Measurements from ENCODE around the gene NDUFS6.
"Not testable (repeated sequence)": the region's sequence is repeated elsewhere in the genome, so short reads cannot be mapped to it uniquely, and the experiment has no call there.

NDUFS6 gene

DNA sequence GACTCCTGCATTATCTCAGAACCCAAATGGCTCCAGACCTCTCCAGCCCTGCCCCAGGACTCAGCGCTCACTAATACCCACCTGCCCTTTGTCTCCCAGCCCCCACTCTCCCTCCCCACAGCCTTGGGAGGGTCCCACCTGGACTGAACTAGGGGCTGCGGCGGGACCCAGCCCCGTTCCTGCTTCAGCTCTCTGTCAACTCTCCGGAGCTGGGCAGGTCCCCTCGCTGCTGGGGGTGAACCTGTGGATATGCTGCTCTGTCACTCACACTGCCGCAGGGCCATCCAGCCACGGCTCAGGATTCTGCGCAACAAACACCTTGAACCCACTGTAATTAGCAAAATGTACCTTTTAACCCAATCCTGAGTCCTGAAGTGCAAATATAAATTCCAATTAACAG is 36.8 kb downstream of the NDUFS6 start:
- Histone ChIP-seq H3K27ac (ENCODE audit: low read depth, low read length) (no peak overlapping the region), H3K27me3 (ENCODE audit: control insufficient read depth, insufficient read depth, low read length) (peaks cover 12% of the 10 kb centered on the region; the same call in 1 of the 2 replicates), H3K4me1 (ENCODE audit: control insufficient read depth, insufficient read depth, low read length) (peaks cover 21% of the 10 kb centered on the region), H3K4me3 (ENCODE audit: low read depth, low read length) (no peak overlapping the region), H3K36me3 (ENCODE audit: control insufficient read depth, insufficient read depth, low read length) (no peaks in the 10 kb centered on the region), H3K9me3 (ENCODE audit: control insufficient read depth, insufficient read depth, low read depth, low read length) (no peaks in the 10 kb centered on the region), H3K9ac (ENCODE audit: low read length) (no peak overlapping the region)

GRCh38 chr5:1840071-1840547 is 38.9 kb downstream of the NDUFS6 start:
- Histone ChIP-seq H3K4me1 (ENCODE audit: control insufficient read depth, insufficient read depth, low read length) (peaks cover 10% of the 10 kb centered on the region), H3K27me3 (ENCODE audit: control insufficient read depth, insufficient read depth, low read length) (peaks cover 28% of the 10 kb centered on the region), H3K27ac (ENCODE audit: low read depth, low read length) (no peak overlapping the region), H3K36me3 (ENCODE audit: control insufficient read depth, insufficient read depth, low read length) (no peaks in the 10 kb centered on the region), H3K4me3 (ENCODE audit: low read depth, low read length) (no peak overlapping the region), H3K9me3 (ENCODE audit: control insufficient read depth, insufficient read depth, low read depth, low read length) (no peaks in the 10 kb centered on the region), H3K9ac (ENCODE audit: low read length) (no peak overlapping the region)

DNA sequence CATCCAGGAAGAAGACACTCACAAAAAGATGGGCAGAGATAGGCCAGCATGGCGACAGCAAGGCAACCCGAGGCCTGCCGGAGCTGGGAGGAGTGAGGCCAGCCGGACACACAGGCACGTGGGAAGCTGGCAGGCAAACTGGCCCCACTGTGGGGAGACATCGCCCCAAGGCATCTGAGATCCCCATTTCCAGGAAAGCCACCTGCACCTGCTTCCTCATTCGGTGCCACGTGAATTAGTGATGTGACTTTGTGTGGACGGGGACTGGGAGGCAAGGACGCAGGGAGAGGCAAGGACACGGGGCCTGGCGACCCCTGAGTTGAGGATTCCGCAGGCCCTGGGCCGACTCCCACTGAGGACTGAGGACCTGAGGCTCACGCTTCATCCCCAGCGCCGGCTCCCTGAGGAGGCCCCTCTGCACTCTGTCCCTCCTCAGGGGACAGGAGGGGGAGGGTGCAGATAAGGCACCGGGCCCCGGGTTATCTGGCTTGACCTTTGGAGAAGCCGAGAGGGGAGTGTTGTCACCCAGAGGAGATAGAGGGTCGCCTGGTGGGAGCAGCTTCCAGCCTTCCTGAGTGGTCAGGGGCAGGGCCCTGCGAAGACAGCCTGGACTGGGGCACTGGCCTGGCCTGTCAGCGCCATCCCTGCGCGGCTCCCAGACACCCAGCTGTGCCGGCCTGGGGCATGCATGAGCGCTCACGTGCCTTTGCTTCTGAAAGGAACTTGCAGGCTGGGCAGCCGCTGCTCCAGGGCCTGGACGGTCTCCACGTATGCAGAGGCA is 39.7 kb downstream of the NDUFS6 start:
- no peaks in the 10 kb centered on the region for H3K36me3 ChIP-seq (ENCODE audit: control insufficient read depth, insufficient read depth, low read length)
- peaks cover 33% of the 10 kb centered on the region for H3K27me3 ChIP-seq (ENCODE audit: control insufficient read depth, insufficient read depth, low read length)
- H3K9ac ChIP-seq (ENCODE audit: low read length) = no peak overlapping the region
- no peak overlapping the region for H3K27ac ChIP-seq (ENCODE audit: low read depth, low read length)
- H3K4me1 ChIP-seq (ENCODE audit: control insufficient read depth, insufficient read depth, low read length) = peaks cover 10% of the 10 kb centered on the region
- no peak overlapping the region for H3K4me3 ChIP-seq (ENCODE audit: low read depth, low read length)
- H3K9me3 ChIP-seq (ENCODE audit: control insufficient read depth, insufficient read depth, low read depth, low read length) = no peaks in the 10 kb centered on the region

DNA sequence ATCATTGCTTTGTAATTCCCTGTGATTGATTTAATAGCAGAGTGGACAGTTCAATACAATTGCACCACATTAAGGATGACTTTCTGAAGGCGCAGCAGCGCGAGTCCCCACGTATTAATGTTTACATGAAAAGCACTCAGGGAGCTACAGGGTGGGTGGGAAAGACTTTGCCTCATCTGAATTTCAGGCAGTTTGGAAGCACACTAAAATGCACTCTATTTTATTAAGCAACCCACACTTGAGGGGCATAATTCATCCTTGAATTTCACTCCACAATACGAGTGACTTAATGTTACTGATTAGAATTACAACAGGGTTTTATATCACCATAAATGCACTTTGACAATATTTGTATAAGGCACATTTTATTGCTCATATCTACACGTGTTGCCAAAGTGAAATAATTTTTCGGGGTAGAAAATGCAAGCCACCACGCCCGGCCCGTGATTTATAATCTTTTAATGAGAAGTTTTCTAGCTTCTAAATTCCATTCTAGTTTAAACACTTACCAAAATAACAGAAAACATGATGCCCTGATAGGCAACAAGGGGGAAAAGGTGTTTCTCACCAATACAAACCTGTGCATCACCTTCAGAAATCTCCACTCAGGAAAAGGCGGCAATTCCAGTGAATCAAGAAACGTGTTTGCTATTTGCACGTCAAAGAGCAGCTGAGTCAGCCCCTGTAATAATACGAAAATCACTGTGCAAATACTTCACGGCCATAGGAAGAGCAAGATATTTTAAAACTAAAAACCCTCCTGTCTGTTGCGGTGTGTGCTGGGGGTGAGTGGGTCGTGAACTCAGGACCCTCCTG is 41.0 kb downstream of the NDUFS6 start:
- H3K4me1 ChIP-seq (ENCODE audit: control insufficient read depth, insufficient read depth, low read length) = peaks cover 10% of the 10 kb centered on the region
- H3K4me3 ChIP-seq (ENCODE audit: low read depth, low read length) = no peak overlapping the region
- no peaks in the 10 kb centered on the region for H3K9me3 ChIP-seq (ENCODE audit: control insufficient read depth, insufficient read depth, low read depth, low read length)
- H3K36me3 ChIP-seq (ENCODE audit: control insufficient read depth, insufficient read depth, low read length) = no peaks in the 10 kb centered on the region
- no peak overlapping the region for H3K27ac ChIP-seq (ENCODE audit: low read depth, low read length)
- no peak overlapping the region for H3K9ac ChIP-seq (ENCODE audit: low read length)
- H3K27me3 ChIP-seq (ENCODE audit: control insufficient read depth, insufficient read depth, low read length) = peaks cover 45% of the 10 kb centered on the region

- peaks cover 60% of the 10 kb centered on the region for H3K27me3 ChIP-seq (ENCODE audit: control insufficient read depth, insufficient read depth, low read length)
- H3K36me3 ChIP-seq (ENCODE audit: control insufficient read depth, insufficient read depth, low read length); H3K4me3 ChIP-seq (ENCODE audit: low read depth, low read length); H3K27ac ChIP-seq (ENCODE audit: low read depth, low read length); H3K4me1 ChIP-seq (ENCODE audit: control insufficient read depth, insufficient read depth, low read length); H3K9ac ChIP-seq (ENCODE audit: low read length); H3K9me3 ChIP-seq (ENCODE audit: control insufficient read depth, insufficient read depth, low read depth, low read length): not testable (repeated sequence)
Observed at GRCh38 chr5:1843761-1844160, 42.6 kb downstream of the NDUFS6 start.

DNA sequence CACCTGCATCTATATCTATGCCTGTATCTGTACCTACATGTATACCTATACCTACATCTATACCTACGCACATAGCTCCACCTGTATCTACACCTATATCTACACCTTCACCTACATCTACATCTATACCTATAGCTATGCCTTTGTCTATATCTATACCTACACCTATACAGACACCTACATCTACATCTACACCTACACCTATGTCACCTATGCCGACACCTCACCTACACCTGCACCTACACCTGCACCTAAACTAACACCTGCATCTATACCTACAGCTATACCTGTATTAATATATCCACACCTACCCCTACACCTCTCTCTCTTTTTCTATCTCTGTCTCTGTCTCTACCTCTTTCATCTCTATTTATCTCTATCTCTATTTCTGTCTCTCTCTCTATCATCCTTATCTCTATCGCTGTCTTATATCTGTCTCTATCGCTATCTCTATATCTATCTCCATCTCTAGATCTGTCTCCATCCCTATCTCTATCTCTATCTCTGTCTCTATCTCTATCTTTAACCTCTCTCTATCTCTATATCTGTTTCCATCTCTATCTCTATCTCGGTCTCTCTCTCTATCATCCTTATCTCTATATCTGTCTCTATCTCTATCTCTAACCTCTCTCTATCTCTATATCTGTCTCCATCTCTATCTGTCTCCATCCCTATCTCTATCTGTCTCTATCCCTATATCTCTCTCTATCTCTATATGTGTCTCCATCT is 43.7 kb downstream of the NDUFS6 start:
- peaks cover 10% of the 10 kb centered on the region for H3K4me1 ChIP-seq (ENCODE audit: control insufficient read depth, insufficient read depth, low read length)
- H3K4me3 ChIP-seq (ENCODE audit: low read depth, low read length) = no peak overlapping the region
- no peak overlapping the region for H3K27ac ChIP-seq (ENCODE audit: low read depth, low read length)
- peaks cover 71% of the 10 kb centered on the region for H3K27me3 ChIP-seq (ENCODE audit: control insufficient read depth, insufficient read depth, low read length)
- no peaks in the 10 kb centered on the region for H3K9me3 ChIP-seq (ENCODE audit: control insufficient read depth, insufficient read depth, low read depth, low read length)
- no peaks in the 10 kb centered on the region for H3K36me3 ChIP-seq (ENCODE audit: control insufficient read depth, insufficient read depth, low read length)
- no peak overlapping the region for H3K9ac ChIP-seq (ENCODE audit: low read length)

DNA sequence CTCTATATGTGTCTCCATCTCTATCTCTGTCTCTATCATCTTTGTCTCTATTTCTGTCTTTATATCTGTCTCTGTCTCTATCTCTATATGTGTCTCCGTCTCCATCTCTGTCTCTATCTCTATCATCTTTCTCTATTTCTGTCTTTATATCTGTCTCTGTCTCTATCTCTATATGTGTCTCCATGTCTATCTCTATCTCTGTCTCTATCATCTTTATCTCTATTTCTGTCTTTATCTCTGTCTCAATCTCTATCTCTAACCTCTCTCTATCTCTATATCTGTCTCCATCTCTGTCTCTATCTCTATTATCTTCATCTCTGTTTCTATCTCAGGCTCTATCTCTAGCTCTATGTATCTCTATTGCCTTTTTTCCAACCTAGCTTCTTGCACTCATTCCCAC is 44.5 kb downstream of the NDUFS6 start:
- Histone ChIP-seq H3K27me3 (ENCODE audit: control insufficient read depth, insufficient read depth, low read length) (peaks cover 72% of the 10 kb centered on the region), H3K4me3 (ENCODE audit: low read depth, low read length) (no peak overlapping the region), H3K36me3 (ENCODE audit: control insufficient read depth, insufficient read depth, low read length) (no peaks in the 10 kb centered on the region)

GRCh38 chr5:1846583-1846982 is 45.4 kb downstream of the NDUFS6 start:
- no peak overlapping the region for H3K4me3 ChIP-seq (ENCODE audit: low read depth, low read length)
- peaks cover 75% of the 10 kb centered on the region for H3K27me3 ChIP-seq (ENCODE audit: control insufficient read depth, insufficient read depth, low read length)

More for the DNA sequence above, 44.5 kb downstream of the NDUFS6 start:
- Histone ChIP-seq H3K9ac (ENCODE audit: low read length) (no peak overlapping the region), H3K9me3 (ENCODE audit: control insufficient read depth, insufficient read depth, low read depth, low read length) (no peaks in the 10 kb centered on the region), H3K4me1 (ENCODE audit: control insufficient read depth, insufficient read depth, low read length) (peaks cover 13% of the 10 kb centered on the region), H3K27ac (ENCODE audit: low read depth, low read length) (no peak overlapping the region)

DNA sequence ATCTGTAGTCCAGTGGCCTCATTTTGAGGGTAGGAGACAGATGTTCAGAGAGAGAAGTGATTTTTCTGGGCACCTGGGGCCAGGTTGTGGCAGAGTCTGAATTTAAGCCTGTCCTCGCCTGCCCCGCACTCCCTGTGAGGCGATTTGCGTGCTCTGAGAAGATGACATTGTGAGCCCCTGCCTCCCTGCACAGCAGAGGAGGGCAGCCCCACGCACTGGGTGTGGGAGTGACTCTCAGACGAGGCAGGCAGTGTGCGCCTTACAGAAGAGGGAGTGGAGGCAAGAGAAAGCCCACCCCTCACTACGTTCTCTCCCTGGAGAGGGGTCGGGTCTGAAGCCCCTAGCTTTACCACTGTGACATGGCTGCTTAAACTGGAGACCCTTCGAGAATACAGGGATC is 45.8 kb downstream of the NDUFS6 start:
- no peak overlapping the region for H3K9ac ChIP-seq (ENCODE audit: low read length)
- peaks cover 14% of the 10 kb centered on the region for H3K4me1 ChIP-seq (ENCODE audit: control insufficient read depth, insufficient read depth, low read length)
- H3K36me3 ChIP-seq (ENCODE audit: control insufficient read depth, insufficient read depth, low read length) = no peaks in the 10 kb centered on the region
- H3K9me3 ChIP-seq (ENCODE audit: control insufficient read depth, insufficient read depth, low read depth, low read length) = no peaks in the 10 kb centered on the region
- H3K4me3 ChIP-seq (ENCODE audit: low read depth, low read length) = no peak overlapping the region
- no peak overlapping the region for H3K27ac ChIP-seq (ENCODE audit: low read depth, low read length)
- peaks cover 80% of the 10 kb centered on the region for H3K27me3 ChIP-seq (ENCODE audit: control insufficient read depth, insufficient read depth, low read length)

More at GRCh38 chr5:1846583-1846982, 45.4 kb downstream of the NDUFS6 start:
- no peaks in the 10 kb centered on the region for H3K36me3 ChIP-seq (ENCODE audit: control insufficient read depth, insufficient read depth, low read length)
- H3K9ac ChIP-seq (ENCODE audit: low read length) = no peak overlapping the region
- H3K9me3 ChIP-seq (ENCODE audit: control insufficient read depth, insufficient read depth, low read depth, low read length) = no peaks in the 10 kb centered on the region
- peaks cover 10% of the 10 kb centered on the region for H3K4me1 ChIP-seq (ENCODE audit: control insufficient read depth, insufficient read depth, low read length)
- H3K27ac ChIP-seq (ENCODE audit: low read depth, low read length) = no peak overlapping the region

DNA sequence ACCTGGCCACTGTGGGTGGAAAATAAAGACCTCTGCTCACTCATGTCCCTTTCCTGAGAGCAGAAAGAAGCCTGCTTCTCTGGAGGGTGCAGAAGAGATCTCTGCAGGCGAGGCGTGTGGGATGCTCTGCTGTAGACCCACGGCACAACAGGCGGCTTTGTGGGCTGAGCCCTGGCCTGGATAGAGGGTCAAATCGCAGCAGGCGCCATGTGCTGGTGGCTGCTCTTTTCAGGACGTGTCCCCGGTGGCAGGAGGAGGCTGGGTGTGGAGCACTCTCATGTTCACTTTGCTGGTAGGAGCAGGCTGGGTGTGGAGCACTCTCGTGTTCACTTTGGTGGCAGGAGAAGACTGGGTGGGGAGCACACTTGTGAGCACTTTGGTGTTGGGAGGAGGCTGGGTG is 46.4 kb downstream of the NDUFS6 start:
- H3K9me3 ChIP-seq (ENCODE audit: control insufficient read depth, insufficient read depth, low read depth, low read length) = no peaks in the 10 kb centered on the region
- H3K27me3 ChIP-seq (ENCODE audit: control insufficient read depth, insufficient read depth, low read length) = peaks cover 85% of the 10 kb centered on the region
- no peaks in the 10 kb centered on the region for H3K36me3 ChIP-seq (ENCODE audit: control insufficient read depth, insufficient read depth, low read length)
- H3K4me3 ChIP-seq (ENCODE audit: low read depth, low read length) = no peak overlapping the region
- H3K9ac ChIP-seq (ENCODE audit: low read length) = no peak overlapping the region
- peaks cover 14% of the 10 kb centered on the region for H3K4me1 ChIP-seq (ENCODE audit: control insufficient read depth, insufficient read depth, low read length)
- H3K27ac ChIP-seq (ENCODE audit: low read depth, low read length) = no peak overlapping the region

Measured in HUES6 (cell line).